ENCODE data around the gene CUBN.

DNA sequence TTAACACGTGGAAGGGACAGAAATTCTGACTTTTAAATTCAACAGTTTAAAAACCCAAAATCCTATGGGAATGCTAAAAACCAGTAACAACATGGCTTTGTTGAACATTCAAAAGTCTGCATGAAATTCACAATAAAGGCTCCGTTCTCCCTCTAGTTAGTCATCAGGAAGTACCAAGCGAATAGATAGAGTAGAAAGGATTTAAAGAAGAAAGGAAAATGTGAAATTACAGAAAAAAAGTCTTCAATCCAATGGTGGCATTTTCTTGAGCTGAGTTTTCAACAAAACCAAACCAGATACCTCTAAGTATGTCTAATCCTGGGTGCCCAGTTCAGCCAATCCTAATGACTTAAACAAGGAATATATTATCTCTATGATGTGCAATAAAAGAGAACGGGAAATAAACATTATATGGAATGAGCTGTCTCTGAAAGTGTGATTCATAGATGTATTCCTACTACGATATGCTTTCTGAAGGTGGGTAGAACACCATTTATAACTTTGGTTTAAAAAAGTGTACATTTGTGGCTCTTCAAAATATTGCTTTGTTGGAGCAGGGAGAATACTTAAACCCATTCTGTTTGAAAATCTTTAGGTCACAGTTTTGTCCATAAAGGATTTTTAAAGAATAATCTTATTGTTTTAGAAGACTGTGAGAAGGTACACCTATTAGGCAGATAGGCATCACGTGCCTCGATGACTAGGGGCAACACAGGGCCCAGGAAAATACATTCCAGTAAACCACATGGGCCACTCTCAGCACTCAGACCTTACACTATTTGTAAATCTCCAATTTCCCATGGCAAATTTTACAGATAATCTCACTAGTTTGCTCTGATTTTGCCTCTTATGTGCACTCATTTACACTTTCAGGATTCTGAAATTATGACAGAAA lies 87.7 kb downstream of the CUBN start:
- no peak for TF ChIP-seq CTCF (IDR thresholded peaks at IDR 0.05)
- TF ChIP-seq POLR2A (IDR thresholded peaks at IDR 0.05) = no peak
